Activated CD8-positive, alpha-beta memory T cell treated with anti-CD3 and anti-CD28 coated beads, Interleukin-2, amount 50 U/mL, for 1 hour (primary cell): ENCODE results near the gene FAM186B.

Experiments used
- DNase-seq: peaks from one replicate; pipeline ENCODE4 v3.0.0-alpha.2; 2020; ENCODE audit errors: extremely low read depth

FAM186B gene

DNA sequence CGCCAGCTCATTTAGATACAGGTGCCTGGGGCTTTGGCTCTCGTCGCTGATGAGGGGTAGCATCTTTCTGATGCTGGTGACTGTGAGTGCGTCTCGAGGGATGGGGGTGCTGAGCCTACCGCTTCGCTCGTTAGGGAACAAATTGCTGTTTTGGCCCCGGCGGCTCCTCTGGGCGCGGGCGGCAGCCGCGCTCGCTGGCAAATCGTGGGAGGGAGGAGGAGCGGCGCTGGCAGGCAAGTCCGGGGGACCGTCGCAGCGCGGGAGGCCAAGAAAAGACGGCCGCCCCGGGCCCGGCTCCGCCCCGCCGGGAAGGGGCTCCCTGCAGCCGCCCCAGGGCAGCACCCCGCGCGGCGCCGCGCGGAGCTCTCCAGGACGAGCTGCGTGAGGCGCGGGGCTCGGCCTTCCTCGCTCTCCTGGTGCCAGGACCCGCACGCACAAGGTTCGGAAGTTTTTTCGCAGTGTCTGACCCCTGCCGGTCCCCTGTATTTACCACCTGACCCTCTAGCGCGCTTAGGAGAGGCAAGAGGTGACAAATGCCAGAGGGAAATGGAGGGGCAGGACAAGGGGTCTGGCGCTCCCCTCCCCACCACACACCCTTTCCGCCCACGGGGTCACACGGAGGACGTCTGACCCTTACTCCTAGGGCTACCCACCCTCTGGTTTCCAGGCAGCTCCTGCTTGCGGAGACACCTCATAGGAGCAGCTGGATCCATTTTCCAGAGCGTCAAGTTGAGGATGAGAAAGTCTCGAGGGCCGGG is 67.5 kb downstream of the FAM186B start:
- DNase-seq: no peak
